ENCODE data around the gene ACTBL2. TPM values are rescaled to one million over a fixed set of nuclear protein-coding genes. Genes with fewer than 3 reads are reported as not detected.

ACTBL2 gene
- total and polyA plus RNA-seq, 2 donors (not counting 1 experiment from before 2014, with no cell fraction given), result 0.03 TPM; not detected in 1

DNA sequence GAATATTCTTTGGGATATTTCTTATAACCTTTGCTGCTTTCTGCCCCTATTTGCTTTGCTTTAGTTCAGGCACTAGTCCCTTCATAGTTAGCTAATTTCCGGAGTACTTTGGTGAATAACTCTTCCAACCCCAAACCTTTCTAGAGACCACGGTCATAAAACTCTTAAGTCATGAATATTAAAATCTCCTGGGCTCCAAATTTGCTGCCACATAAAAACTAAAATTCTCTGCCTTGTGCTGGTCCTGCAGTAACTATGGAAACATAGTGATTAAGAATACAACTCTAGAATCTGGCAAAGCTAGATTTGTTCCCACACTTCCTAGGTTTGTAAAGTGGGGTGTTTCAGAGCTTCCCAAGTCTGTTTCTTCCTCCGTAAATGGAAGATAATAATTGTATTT is 10.0 kb upstream of the ACTBL2 start:
- no peak overlapping the region for H2AFZ ChIP-seq (ENCODE audit: low read length)
- H3K4me2 ChIP-seq (ENCODE audit: extremely low read depth, insufficient read depth, low read length), result no peak overlapping the region
- no peaks in the 10 kb centered on the region for H3K9me3 ChIP-seq (ENCODE audit: control insufficient read depth, insufficient read depth, low read depth, low read length)
- no peaks in the 10 kb centered on the region for H3K27me3 ChIP-seq (ENCODE audit: control insufficient read depth, insufficient read depth, low read length)
- H3K4me1 ChIP-seq (ENCODE audit: control insufficient read depth, extremely low read depth, insufficient read depth, low read length), result peaks cover 27% of the 10 kb centered on the region
- H3K9ac ChIP-seq (ENCODE audit: insufficient read depth, low read length), result no peak overlapping the region
- no peaks in the 10 kb centered on the region for H3K79me2 ChIP-seq (ENCODE audit: control insufficient read depth, insufficient read depth, low read length)
- no peak overlapping the region for H3K4me3 ChIP-seq (replicated peaks in 1 of 4; ENCODE audit: control extremely low read depth in 1 of 4, insufficient read depth in 1 of 4, low read depth in 3 of 4, low read length in 4 of 4)
- TF ChIP-seq EZH2 (IDR thresholded peaks at IDR 0.05; ENCODE audit: low read length, missing control alignments), result no peak
- TF ChIP-seq, protein P1, sequence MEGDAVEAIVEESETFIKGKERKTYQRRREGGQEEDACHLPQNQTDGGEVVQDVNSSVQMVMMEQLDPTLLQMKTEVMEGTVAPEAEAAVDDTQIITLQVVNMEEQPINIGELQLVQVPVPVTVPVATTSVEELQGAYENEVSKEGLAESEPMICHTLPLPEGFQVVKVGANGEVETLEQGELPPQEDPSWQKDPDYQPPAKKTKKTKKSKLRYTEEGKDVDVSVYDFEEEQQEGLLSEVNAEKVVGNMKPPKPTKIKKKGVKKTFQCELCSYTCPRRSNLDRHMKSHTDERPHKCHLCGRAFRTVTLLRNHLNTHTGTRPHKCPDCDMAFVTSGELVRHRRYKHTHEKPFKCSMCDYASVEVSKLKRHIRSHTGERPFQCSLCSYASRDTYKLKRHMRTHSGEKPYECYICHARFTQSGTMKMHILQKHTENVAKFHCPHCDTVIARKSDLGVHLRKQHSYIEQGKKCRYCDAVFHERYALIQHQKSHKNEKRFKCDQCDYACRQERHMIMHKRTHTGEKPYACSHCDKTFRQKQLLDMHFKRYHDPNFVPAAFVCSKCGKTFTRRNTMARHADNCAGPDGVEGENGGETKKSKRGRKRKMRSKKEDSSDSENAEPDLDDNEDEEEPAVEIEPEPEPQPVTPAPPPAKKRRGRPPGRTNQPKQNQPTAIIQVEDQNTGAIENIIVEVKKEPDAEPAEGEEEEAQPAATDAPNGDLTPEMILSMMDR (conservative IDR thresholded peaks at IDR 0.05 in 1 of 2, IDR thresholded peaks at IDR 0.05 in 1 of 2; ENCODE audit: low read depth in 1 of 2, low read length in 2 of 2), result no peak
- no peaks in the 10 kb centered on the region for H4K20me1 ChIP-seq (ENCODE audit: control insufficient read depth, extremely low read depth, insufficient read depth, low read length)
- H3K27ac ChIP-seq (ENCODE audit: insufficient read depth, low read length), result no peak overlapping the region
- H3K36me3 ChIP-seq (ENCODE audit: control insufficient read depth, insufficient read depth, low read length), result no peaks in the 10 kb centered on the region
- DNase-seq (ENCODE audit: low read depth in 2 of 2), result no peak

DNA sequence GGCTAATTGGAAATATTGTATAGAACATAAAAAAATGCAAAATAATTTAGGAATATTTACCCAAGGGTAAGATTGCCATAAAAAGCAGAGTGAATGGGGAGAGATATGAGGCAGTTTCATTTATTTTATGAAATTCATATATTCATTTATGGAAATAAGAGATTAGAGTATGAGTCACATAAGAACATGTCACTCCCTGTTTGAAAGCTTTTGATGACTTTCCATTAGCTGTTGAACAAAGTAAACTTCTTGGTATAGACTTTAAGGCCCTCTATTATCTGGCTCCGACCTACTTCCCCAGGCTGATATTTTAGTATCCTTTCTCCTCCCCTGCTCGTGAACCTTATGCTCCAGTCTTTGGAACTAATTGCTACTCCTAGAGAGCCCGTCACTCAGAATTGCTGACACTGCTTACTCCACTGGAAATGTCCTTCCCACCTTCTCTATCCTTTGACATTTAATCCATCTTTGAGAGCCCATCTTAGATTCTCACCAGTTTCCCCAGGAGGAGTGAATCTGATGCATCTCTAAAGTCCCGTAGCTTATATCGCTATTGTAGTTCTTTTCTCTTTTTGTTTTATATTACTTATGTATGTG is 8.9 kb upstream of the ACTBL2 start:
- Histone ChIP-seq H3K4me1 (ENCODE audit: control insufficient read depth, extremely low read depth, insufficient read depth, low read length) (peaks cover 27% of the 10 kb centered on the region), H3K27me3 (ENCODE audit: control insufficient read depth, insufficient read depth, low read length) (no peaks in the 10 kb centered on the region), H3K4me2 (ENCODE audit: extremely low read depth, insufficient read depth, low read length) (no peak overlapping the region), H3K27ac (ENCODE audit: insufficient read depth, low read length) (no peak overlapping the region), H3K9ac (ENCODE audit: insufficient read depth, low read length) (no peak overlapping the region), H2AFZ (ENCODE audit: low read length) (no peak overlapping the region), H3K36me3 (ENCODE audit: control insufficient read depth, insufficient read depth, low read length) (no peaks in the 10 kb centered on the region), H3K79me2 (ENCODE audit: control insufficient read depth, insufficient read depth, low read length) (no peaks in the 10 kb centered on the region), H4K20me1 (ENCODE audit: control insufficient read depth, extremely low read depth, insufficient read depth, low read length) (no peaks in the 10 kb centered on the region), H3K9me3 (ENCODE audit: control insufficient read depth, insufficient read depth, low read depth, low read length) (no peaks in the 10 kb centered on the region), H3K4me3 (replicated peaks in 1 of 4; ENCODE audit: control extremely low read depth in 1 of 4, insufficient read depth in 1 of 4, low read depth in 3 of 4, low read length in 4 of 4) (no peak overlapping the region)
- no peak for DNase-seq (ENCODE audit: low read depth in 2 of 2)
- TF ChIP-seq, protein P1 (conservative IDR thresholded peaks at IDR 0.05 in 1 of 2, IDR thresholded peaks at IDR 0.05 in 1 of 2; ENCODE audit: low read depth in 1 of 2, low read length in 2 of 2), result no peak
- no peak for TF ChIP-seq EZH2 (IDR thresholded peaks at IDR 0.05; ENCODE audit: low read length, missing control alignments)

DNA sequence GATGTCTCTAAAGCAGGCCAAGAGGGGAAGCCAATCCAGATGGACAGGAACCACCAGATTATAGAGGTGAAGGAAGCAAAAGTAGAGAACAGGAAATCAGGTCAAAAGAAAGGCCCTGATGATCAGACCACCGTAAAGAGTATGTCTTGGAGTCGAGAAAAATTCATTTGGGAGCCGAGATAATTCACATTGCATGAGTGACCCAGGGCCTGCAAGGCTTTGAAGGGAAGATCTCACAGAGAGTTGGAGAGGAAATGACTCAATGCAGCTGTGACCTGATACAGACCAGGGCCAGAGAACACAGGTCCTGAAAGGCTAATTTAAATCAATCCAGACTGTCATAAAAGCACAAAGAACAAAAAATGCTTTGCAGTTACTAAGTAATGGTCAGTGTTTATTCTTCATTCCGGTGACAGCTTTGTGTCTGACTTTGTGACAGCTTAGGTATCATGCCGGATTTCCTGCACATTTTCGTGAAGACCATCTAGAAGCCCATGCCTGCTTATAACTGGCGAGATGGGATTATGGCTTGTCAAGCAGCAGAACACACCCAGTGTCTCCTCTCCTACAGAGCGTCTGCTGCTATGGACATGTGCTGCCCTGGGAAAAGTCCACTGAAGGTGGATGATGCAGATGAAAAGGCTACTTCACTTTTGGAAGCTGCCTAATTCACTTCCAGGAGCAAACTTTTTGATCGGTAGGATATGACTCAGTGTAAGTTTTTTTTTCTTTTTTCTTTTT is 5.8 kb upstream of the ACTBL2 start:
- no peak for TF ChIP-seq EZH2 (IDR thresholded peaks at IDR 0.05; ENCODE audit: low read length, missing control alignments)
- TF ChIP-seq, protein P1 (conservative IDR thresholded peaks at IDR 0.05 in 1 of 2, IDR thresholded peaks at IDR 0.05 in 1 of 2; ENCODE audit: low read depth in 1 of 2, low read length in 2 of 2), result no peak
- no peaks in the 10 kb centered on the region for H3K27me3 ChIP-seq (ENCODE audit: control insufficient read depth, insufficient read depth, low read length)
- H3K4me2 ChIP-seq (ENCODE audit: extremely low read depth, insufficient read depth, low read length), result peak overlapping the region; percentile 34
- peak overlapping the region; percentile 30 for H2AFZ ChIP-seq (ENCODE audit: low read length)
- H3K27ac ChIP-seq (ENCODE audit: insufficient read depth, low read length), result peak overlapping the region; percentile 36
- H3K9ac ChIP-seq (ENCODE audit: insufficient read depth, low read length), result no peak overlapping the region
- H3K4me1 ChIP-seq (ENCODE audit: control insufficient read depth, extremely low read depth, insufficient read depth, low read length), result peaks cover 11% of the 10 kb centered on the region
- H3K79me2 ChIP-seq (ENCODE audit: control insufficient read depth, insufficient read depth, low read length), result no peaks in the 10 kb centered on the region
- DNase-seq (ENCODE audit: low read depth in 2 of 2), result peak; percentile 67 to 85
- H3K4me3 ChIP-seq (replicated peaks in 1 of 4; ENCODE audit: control extremely low read depth in 1 of 4, insufficient read depth in 1 of 4, low read depth in 3 of 4, low read length in 4 of 4), result no peak overlapping the region
- no peaks in the 10 kb centered on the region for H3K9me3 ChIP-seq (ENCODE audit: control insufficient read depth, insufficient read depth, low read depth, low read length)
- H3K36me3 ChIP-seq (ENCODE audit: control insufficient read depth, insufficient read depth, low read length), result no peaks in the 10 kb centered on the region
- no peaks in the 10 kb centered on the region for H4K20me1 ChIP-seq (ENCODE audit: control insufficient read depth, extremely low read depth, insufficient read depth, low read length)

Data from fibroblast of lung (primary cell).